ENCODE data around the gene VSNL1.
"Not testable (repeated sequence)": the region's sequence is repeated elsewhere in the genome, so short reads cannot be mapped to it uniquely, and the experiment has no call there.

Gene VSNL1

DNA sequence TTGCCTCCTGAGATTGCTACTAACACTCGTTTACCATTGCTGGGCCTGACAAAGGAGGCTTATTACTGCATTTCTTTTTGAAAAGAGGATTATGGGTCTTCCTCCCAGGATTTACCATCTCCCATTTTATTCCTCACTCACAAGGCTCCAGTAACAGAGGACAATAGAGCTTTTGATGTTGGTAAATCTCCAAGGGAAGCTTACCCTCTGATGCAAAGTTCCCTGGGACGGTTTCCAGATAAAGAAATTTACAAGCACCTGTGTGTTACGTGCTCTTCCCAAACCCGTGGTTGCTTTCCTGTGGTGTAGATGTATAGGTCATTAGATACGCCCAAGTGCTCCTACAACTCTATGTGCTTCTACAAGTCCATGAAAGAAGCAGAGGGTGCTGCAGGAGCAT, 17.1 kb downstream of the VSNL1 start:
- no peaks in the 10 kb centered on the region for H3K9me2 ChIP-seq (ENCODE audit: low read depth, low read length)
- H3K9me3 ChIP-seq (ENCODE audit: low read length), result no peaks in the 10 kb centered on the region
- no peak overlapping the region for H3K9ac ChIP-seq (ENCODE audit: low read length)
- H3K4me1 ChIP-seq (ENCODE audit: insufficient read depth, low read length, severe bottlenecking), result no peaks in the 10 kb centered on the region
- H3K4me2 ChIP-seq (ENCODE audit: low read length), result no peak overlapping the region
- no peaks in the 10 kb centered on the region for H4K20me1 ChIP-seq (ENCODE audit: insufficient read depth, low read length)
- H3F3A ChIP-seq (ENCODE audit: insufficient read depth, low read length), result no peaks in the 10 kb centered on the region
- no peaks in the 10 kb centered on the region for H3K27me3 ChIP-seq (ENCODE audit: insufficient read depth, low read length)
- no peaks in the 10 kb centered on the region for H3K36me3 ChIP-seq (ENCODE audit: insufficient read depth, low read length)
- H3K79me2 ChIP-seq (ENCODE audit: insufficient read depth, low read length), result no peaks in the 10 kb centered on the region
- H2AFZ ChIP-seq (ENCODE audit: low read length), result no peak overlapping the region
- TF ChIP-seq, protein P1, sequence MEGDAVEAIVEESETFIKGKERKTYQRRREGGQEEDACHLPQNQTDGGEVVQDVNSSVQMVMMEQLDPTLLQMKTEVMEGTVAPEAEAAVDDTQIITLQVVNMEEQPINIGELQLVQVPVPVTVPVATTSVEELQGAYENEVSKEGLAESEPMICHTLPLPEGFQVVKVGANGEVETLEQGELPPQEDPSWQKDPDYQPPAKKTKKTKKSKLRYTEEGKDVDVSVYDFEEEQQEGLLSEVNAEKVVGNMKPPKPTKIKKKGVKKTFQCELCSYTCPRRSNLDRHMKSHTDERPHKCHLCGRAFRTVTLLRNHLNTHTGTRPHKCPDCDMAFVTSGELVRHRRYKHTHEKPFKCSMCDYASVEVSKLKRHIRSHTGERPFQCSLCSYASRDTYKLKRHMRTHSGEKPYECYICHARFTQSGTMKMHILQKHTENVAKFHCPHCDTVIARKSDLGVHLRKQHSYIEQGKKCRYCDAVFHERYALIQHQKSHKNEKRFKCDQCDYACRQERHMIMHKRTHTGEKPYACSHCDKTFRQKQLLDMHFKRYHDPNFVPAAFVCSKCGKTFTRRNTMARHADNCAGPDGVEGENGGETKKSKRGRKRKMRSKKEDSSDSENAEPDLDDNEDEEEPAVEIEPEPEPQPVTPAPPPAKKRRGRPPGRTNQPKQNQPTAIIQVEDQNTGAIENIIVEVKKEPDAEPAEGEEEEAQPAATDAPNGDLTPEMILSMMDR (IDR thresholded peaks at IDR 0.05; ENCODE audit: low read length), result no peak
- TF ChIP-seq EZH2 (IDR thresholded peaks at IDR 0.05; ENCODE audit: borderline replicate concordance, low read length), result no peak
- no peak overlapping the region for H3K4me3 ChIP-seq (ENCODE audit: low read depth, low read length, poor library complexity, severe bottlenecking)
- no peak overlapping the region for H3K27ac ChIP-seq (ENCODE audit: low read depth, low read length, poor library complexity, severe bottlenecking)

DNA sequence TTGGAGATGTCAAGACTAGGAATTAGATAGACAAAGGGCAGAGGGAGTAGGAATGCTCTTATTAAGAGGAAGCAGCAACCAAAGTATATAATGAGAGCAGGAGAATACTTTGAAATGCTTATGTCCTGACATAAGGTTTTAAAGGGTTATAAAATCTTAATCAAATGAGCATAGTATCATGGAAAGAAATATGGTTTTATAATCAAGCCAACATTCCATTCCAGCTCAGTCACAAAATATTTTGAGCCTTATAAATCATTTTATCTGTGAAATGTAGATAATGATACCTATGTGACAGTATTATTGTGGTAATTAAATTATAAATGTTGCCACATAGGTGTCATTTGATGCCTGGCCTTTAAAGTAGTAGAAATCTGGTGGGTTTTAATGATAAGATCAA, 17.6 kb downstream of the VSNL1 start:
- Histone ChIP-seq H3F3A (ENCODE audit: insufficient read depth, low read length) (no peaks in the 10 kb centered on the region), H4K20me1 (ENCODE audit: insufficient read depth, low read length) (no peaks in the 10 kb centered on the region), H3K4me2 (ENCODE audit: low read length) (no peak overlapping the region), H3K36me3 (ENCODE audit: insufficient read depth, low read length) (no peaks in the 10 kb centered on the region), H3K4me3 (ENCODE audit: low read depth, low read length, poor library complexity, severe bottlenecking) (no peak overlapping the region), H3K9me2 (ENCODE audit: low read depth, low read length) (no peaks in the 10 kb centered on the region), H3K9me3 (ENCODE audit: low read length) (no peaks in the 10 kb centered on the region), H3K4me1 (ENCODE audit: insufficient read depth, low read length, severe bottlenecking) (no peaks in the 10 kb centered on the region), H3K9ac (ENCODE audit: low read length) (no peak overlapping the region), H3K27me3 (ENCODE audit: insufficient read depth, low read length) (no peaks in the 10 kb centered on the region), H3K27ac (ENCODE audit: low read depth, low read length, poor library complexity, severe bottlenecking) (no peak overlapping the region), H2AFZ (ENCODE audit: low read length) (no peak overlapping the region), H3K79me2 (ENCODE audit: insufficient read depth, low read length) (no peaks in the 10 kb centered on the region)
- TF ChIP-seq, protein P1 (IDR thresholded peaks at IDR 0.05; ENCODE audit: low read length), result no peak
- TF ChIP-seq EZH2 (IDR thresholded peaks at IDR 0.05; ENCODE audit: borderline replicate concordance, low read length), result no peak

DNA sequence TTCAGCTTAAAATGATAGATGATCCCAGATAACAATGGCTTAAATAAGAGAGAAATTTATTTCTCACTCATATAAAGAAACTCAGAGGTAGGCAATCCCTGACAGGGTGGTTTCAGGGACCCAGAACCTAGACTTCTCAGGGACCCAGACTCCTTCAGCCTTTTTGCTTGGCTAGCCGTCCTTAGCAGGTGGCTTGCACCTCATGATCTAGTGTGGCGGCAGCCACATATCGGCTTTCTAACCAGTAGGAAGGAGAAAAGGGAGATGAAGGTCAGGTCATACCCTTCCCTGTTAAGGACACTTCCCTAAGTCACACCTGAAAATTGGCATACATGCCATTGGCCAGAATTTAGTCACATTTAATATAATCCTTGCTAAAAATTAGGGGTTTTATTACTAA, 18.4 kb downstream of the VSNL1 start:
- TF ChIP-seq, protein P1 (IDR thresholded peaks at IDR 0.05; ENCODE audit: low read length), result no peak
- no peak for TF ChIP-seq EZH2 (IDR thresholded peaks at IDR 0.05; ENCODE audit: borderline replicate concordance, low read length)
- no peak overlapping the region for H3K9ac ChIP-seq (ENCODE audit: low read length)

DNA sequence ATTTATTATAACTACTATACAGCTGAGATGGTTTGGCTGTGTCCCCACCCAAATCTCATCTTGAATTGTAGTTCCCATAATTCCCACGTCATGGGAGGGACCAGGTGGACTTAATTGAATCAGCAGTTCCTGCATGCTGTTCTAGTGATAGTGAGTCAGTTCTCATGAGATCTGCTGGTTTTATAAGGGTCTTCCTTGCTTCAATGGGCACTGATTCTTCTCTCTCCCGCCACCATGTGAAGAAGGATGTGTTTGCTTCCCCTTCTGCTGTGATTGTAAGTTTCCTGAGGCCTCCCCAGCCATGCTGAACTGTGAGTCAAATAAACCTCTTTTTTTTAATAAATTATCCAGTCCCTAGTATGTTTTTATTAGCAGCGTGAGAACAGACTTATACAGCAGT, 25.2 kb downstream of the VSNL1 start:
- H3K4me2 ChIP-seq (ENCODE audit: low read length); H4K20me1 ChIP-seq (ENCODE audit: insufficient read depth, low read length); H3K27me3 ChIP-seq (ENCODE audit: insufficient read depth, low read length); H3F3A ChIP-seq (ENCODE audit: insufficient read depth, low read length); H3K79me2 ChIP-seq (ENCODE audit: insufficient read depth, low read length); H3K4me3 ChIP-seq (ENCODE audit: low read depth, low read length, poor library complexity, severe bottlenecking); H3K9ac ChIP-seq (ENCODE audit: low read length); H3K9me2 ChIP-seq (ENCODE audit: low read depth, low read length); H3K9me3 ChIP-seq (ENCODE audit: low read length); H2AFZ ChIP-seq (ENCODE audit: low read length); H3K36me3 ChIP-seq (ENCODE audit: insufficient read depth, low read length); H3K4me1 ChIP-seq (ENCODE audit: insufficient read depth, low read length, severe bottlenecking); H3K27ac ChIP-seq (ENCODE audit: low read depth, low read length, poor library complexity, severe bottlenecking): not testable (repeated sequence)

More for the DNA sequence above, 18.4 kb downstream of the VSNL1 start:
- Histone ChIP-seq H3K4me2 (ENCODE audit: low read length) (no peak overlapping the region), H3K27ac (ENCODE audit: low read depth, low read length, poor library complexity, severe bottlenecking) (no peak overlapping the region), H3K9me2 (ENCODE audit: low read depth, low read length) (no peaks in the 10 kb centered on the region), H3K27me3 (ENCODE audit: insufficient read depth, low read length) (no peaks in the 10 kb centered on the region), H2AFZ (ENCODE audit: low read length) (no peak overlapping the region), H3F3A (ENCODE audit: insufficient read depth, low read length) (no peaks in the 10 kb centered on the region), H3K4me1 (ENCODE audit: insufficient read depth, low read length, severe bottlenecking) (no peaks in the 10 kb centered on the region), H3K4me3 (ENCODE audit: low read depth, low read length, poor library complexity, severe bottlenecking) (no peak overlapping the region), H3K36me3 (ENCODE audit: insufficient read depth, low read length) (no peaks in the 10 kb centered on the region), H3K79me2 (ENCODE audit: insufficient read depth, low read length) (no peaks in the 10 kb centered on the region), H4K20me1 (ENCODE audit: insufficient read depth, low read length) (no peaks in the 10 kb centered on the region), H3K9me3 (ENCODE audit: low read length) (no peaks in the 10 kb centered on the region)
